Activated CD4-positive, alpha-beta T cell treated with anti-CD3 and anti-CD28 coated beads, Interleukin-2, amount 50 U/mL, for 48 hours (primary cell): Measurements from ENCODE around the gene GMPR.

ENCODE experiments used
- DNase-seq, 2 experiments: peaks; one replicate each; pipeline ENCODE4 v3.0.0-alpha.2; 2020

Gene GMPR

DNA sequence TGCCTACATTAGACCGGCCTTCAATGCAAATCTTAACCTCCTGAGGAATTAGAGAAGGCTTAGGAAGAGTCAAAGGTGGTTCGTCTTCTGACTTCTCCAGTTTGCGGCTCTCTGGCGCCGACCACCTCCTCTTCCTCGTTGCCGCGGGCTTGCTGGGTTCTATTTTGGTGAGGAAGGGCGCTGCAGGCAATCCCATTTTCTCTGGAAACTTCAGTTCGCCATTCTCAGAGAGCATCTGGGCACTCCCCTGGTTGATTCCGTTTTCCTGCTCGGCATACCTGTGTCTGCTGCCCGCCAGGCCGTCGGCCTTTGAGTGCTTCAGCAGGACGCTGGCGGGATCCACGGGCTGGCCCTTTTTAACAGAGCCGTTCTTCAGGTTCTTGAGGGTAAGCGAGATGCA is 67.9 kb downstream of the GMPR start:
- no peak for DNase-seq

DNA sequence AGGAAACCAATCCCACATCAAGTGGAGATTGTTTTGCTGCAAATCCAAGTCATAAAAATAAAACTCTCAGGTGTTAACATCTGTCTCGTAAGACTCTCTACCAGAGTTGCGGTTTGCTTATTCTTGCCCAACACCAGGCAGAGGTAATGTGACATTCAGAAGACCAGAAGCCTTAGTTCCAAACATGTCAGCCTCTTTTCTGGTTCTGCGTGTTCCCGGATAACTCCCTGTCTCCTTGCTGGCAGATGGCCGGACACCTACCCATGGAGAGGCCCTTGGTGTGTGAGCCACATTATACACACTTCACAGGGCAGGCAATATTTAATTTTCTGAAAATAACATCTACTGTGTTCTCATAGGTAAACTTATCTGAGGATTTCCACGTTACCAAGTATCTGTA is 73.4 kb downstream of the GMPR start:
- DNase-seq = no peak

DNA sequence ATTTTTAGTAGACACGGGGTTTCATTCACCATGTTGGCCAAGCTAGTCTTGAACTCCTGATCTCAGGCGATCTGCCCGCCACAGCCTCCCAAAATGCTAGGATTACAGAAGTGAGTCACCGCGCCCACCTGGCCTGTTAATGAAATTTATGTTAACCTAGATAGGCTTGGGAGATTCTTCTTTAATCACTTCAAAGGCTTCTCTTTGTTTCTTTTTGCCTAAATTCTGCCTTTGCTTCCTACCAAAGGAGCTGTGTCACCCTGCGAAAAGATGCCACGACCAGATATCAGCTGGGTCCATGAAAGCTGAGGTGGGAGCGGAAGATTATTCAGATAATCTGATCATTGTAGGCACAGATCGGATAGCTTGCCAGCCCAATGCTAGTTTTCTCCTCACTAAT is 75.3 kb downstream of the GMPR start:
- no peak for DNase-seq

DNA sequence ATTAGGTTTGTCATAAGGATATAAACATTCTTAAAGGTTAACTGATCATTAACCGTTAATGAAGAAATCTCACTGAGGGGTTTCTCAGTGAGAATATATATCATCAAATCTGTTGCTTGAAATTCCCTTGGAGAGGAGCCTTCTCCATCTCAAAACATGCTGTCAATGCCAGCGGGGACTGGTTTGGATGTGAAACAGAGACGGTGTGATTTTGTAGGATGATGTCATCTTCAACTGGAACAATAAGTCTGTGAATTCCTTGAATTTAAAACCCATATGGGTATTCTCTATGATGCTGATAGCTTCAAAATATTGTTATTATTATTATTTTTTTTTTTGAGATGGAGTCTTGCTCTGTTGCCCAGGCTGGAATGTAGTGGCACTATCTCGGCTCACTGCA is 75.9 kb downstream of the GMPR start:
- DNase-seq = no peak

DNA sequence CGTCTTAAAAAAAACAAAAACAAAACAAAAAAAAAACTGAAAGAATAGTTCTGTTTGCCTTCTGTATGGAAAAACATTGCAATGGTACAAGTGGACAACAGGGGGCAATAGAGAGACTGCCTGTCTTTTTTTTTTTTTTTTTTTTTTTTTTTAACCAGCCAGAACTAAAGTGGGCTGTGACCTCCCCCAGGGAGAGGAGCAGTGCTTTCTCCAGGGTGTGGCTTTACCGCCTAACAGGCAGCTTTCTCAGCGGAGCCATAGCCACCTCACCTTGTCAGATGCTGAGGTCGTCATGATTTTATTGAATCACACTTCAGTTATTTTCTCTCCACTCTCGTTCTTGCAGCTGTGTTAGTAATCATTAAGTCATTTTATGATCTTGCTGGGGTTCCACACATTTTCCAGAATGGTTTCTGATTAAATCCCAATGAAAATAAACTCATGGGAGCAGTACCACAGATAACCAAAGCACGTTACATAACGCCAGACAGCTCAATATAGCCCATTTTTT is 78.4 kb downstream of the GMPR start:
- DNase-seq = peak in 1 of 2 experiments; percentile 27

DNA sequence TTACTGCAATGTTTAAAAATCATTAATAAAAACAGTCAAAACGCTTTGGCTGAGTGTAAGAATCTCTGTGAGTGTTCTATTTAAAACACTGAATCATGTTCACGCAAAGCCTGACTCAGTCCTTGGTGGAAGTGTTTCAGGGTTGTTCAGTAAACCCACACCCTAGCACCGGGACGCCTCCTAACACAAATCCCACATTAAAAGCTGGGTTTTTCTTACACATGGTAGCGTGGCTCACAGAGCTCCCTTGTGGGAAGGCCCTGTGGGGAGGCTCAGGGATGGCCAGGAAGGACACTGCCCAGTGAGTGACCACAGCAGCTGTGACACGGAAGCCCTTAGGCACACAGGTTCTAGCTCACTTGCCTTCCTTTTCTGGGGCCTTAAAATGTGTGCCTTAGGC is 80.2 kb downstream of the GMPR start:
- peak; percentile 42 to 53 for DNase-seq

DNA sequence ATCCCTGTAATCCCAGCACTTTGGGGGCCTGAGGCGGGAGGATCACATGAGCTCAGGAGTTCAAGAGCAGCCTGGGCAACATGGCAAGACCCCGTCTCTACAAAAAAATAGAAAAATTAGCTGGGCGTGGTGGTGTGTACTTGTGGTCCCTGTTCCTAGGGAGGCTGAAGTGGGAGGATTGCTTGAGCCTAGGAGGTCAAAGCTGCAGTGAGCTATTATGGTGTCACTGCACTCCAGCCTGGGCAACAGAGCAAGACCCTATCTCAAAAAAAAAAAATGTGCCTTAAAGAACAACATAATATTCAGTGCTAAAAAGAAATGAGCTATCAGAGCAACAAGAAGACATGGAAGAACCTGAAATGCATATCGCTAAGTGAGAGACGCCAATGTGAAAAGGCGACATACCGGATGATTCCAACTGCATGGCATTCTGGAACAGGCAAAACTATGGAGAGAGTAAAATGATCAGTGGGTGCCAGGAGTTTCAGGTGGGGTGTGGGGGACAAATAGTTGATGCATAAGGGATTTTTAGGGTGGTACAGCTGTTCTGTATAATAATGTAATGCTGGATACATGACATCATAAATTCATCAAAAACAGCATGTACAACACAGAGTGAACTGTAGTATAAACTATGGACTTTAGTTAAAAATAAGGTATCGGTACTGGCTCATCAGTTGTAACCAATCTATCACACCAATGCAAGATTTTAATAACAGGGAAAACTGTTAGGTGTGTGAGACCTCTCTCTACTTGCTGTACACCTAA is 80.8 kb downstream of the GMPR start:
- DNase-seq = no peak

DNA sequence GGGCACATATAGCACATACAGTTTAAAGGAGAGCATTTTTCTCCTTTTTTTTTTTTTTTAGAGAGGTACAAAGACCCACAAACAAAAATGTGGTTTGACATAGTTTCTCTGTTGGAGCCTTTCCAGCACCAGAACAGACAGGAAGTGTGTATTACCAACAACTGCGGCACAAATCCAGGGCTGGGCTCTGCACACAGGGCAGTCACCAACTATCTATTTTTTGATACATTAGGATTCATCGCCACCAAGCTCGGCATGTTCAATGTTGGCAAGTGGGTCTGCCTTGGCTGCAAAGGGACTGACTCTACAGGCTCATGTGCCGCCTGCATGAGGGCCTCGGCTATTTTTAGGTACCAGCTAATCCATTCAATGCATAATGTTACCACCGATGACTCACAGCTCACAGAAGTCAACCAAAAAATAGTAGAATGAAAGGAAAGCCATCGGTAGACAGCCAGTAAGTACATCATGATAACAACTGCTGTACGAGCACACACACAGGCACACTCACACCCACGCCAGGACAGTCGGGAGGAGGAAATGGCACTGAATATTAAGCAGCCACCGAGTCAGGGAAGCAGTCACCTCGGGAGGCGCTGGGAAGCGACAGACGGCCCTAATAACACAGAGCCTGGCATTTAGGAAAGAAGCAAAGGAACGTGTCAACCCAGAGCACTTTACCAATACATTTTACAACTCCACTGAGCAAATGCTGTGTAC is 81.6 kb downstream of the GMPR start:
- DNase-seq = peak; percentile 59 to 68

DNA sequence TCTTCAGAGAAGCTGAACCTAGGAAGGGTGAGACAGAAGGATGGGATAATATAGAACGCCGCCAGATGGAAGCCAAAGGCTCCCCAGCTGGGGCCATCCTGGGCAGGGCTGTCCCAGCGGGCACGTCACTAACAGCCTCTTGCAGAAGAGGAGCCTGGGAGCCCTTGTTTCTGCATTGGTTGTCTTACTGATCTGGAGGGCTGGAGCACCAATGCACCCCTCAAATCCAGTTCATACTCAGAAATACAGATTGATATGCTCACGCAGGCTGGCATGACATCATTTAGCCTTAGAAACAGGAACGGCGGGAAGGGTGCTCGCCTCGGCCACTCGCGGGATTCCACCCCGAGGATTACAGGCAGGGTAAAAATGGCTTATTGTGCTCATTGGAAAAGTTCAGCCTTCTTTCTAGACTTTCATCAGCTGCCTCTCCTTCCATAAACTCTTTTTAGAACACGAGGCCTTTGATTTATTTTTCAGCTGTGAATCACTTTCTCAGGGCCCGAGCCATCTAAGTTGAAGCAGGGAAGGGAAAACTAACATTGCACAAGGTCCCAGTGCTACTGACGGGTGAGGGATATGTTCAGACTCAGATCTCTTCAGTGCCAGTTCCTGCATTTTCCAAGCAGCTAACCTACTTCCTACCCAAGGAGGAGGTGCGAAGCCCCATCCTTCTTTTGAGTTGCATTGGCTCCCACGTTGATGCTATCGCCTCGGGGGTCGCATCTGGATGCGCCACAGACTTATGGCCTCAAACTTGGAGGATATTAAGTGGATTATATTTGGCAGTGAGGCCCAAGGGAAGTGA is 82.3 kb downstream of the GMPR start:
- DNase-seq = no peak

DNA sequence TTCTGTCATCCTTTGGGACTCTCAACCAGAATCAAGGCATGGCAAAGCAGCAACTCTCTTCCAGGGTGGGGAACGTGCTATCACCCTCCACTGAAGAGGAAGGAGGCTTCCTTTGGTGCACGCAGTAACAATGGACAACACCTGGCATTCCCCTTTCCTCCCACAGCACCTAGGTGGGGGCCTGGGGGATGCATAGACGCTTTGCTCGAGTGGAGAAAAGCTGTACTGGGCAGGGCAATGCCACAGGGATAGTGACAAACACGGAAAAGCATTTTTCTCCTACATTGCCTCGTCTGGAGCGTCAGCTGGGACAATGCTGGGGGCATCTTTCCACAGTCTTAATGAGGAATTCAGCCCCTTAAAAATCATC is 82.9 kb downstream of the GMPR start:
- DNase-seq = no peak

DNA sequence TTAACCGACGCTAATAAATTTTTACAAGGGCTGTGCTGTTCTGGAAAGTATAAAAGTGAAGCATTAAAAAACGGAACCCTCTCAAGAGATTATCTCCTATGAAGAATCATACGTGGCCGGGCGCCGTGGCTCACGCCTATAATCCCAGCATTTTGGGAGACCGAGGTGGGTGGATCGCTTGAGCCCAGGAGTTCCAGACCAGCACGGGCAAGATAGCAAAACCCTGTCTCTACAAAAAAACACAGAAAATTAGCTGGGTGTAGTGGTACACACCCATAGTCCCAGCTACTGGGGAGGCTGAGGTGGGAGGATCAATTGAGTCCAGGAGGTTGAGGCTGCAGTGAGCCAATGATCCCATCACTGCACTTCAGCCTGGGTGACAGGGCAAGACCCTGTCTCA is 83.4 kb downstream of the GMPR start:
- no peak for DNase-seq

DNA sequence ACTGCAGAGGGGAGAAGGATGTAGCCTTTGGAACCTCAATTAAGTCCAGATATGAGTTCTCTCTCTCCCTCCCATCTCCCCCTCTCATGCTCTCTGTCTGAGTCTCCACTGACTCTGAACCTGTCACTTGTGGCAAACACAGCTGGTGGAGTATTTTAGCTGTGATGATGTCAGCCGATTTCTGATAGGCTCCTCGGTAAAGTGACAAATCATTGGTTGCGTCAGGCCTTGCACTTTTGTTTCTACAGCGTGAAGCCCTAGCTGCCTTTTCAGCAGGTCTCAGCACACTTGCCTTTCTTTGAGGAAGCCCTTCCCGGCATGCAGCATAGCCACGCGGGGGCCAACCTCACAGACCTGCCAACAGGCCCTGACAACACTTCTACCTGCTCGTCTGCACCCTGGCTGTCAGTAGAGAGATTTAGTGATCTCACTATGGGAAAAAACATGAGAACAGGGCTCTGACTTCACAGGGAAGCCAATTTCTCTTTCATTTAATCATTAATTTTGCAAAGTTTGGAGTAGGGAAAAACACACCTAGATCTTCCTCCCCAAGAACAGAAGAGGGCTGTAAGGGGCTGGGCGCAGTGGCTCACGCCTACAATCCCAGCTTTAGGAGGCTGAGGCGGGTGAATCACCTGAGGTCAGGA is 84.4 kb downstream of the GMPR start:
- peak; percentile 72 to 78 for DNase-seq

DNA sequence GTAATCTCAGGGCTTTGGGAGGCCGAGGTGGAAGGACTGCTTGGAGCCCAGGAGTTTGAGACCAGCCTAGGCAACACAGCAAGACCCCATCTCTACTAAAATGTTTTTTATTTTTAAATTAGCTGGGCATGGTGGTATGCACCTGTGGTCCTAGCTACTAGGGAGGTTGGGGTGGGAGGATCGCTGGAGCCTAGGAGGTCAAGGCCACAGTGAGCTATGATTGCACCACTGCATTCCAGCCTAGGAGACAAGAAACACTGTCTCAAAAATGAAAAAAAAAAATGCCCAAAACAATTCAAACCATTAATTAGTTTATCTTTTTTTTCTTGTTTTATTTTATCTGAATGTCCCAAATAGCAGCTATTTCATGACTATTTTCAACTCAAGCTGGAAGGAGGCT is 85.8 kb downstream of the GMPR start:
- DNase-seq = no peak

DNA sequence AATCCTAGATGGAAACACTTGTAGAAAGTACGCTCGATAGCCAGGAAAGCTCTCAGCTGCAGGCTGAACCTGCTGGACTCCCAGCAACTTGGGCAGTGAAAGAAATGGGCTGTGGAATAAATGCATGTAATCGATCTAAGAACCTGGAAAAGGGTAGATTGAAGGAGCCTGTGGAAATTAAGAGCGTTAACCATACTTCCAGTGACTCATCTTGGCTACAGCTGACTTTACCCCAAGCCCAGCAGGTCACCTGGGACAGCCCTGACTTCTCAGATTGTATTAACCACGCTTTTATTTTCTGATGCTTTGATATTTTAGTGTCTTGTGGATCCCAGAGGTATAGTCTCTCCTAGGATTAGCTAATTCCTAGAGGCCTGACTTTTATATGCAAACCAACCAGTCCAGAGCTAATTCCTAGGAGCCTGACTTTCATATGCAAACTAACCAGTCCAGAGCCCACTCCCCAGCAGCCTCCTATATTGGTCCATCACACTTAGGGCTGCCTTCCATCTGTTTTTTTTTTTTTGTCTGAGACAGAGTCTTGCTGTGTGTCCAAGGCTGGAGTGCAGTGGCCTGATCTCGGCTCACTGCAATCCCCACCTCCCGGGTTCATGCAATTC is 86.3 kb downstream of the GMPR start:
- no peak for DNase-seq

DNA sequence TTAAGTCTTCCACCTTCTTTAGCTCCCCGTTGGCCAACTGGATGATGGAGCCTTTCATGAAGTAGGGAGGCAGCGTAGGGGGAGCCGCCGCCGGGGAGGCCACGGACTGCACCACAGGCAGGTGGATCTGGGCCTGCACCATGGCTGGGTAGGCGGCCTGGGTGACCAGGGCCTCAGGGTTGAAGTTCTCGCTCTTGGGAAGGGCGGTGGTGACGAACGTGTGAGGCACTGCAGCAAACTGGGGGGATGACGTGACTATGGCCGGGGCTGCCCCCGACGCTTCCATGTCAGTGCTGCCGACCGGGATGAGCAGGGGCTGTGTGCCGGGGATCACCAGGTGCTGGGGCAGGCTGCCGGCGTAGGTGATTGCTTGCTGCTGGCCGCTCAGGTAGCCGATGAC is 88.1 kb downstream of the GMPR start:
- no peak for DNase-seq

DNA sequence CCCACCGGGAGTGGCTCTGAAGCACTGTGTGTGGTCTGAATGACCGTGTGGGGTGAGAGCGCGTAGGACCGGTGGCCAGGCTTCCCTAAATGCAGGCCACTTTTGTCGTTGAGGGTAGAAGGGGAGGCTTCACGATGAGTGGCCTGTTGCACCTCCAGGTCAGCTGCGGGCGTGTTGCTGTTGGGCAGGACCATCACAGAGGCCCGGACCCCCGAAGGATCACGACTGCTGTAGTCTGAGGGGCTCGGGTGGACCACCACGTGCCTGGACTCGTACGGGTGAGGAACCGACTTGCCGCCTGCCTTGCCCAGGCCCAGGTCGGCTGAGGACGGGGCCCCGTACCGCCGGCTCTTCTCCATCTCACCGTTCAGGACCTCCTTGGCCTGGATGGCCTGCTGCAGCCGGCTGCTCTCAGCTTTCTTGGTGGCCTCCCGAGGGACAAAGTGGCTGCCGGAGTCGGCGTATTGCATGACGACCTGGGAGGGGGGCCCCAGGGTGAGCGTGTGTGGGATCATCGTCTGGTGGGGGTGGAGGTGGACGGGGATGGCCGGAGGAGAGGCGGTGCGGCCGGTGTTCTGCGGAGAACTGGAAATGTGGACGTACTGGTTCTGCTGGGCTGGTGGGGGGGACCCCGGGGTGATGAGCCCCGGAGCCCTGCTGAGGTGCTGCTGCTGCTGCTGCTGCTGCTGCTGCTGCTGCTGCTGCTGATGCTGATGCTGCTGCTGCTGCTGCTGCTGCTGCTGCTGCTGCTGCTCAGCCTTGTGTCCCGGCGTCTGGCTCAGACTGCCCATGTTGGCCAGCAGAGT is 88.8 kb downstream of the GMPR start:
- no peak for DNase-seq

DNA sequence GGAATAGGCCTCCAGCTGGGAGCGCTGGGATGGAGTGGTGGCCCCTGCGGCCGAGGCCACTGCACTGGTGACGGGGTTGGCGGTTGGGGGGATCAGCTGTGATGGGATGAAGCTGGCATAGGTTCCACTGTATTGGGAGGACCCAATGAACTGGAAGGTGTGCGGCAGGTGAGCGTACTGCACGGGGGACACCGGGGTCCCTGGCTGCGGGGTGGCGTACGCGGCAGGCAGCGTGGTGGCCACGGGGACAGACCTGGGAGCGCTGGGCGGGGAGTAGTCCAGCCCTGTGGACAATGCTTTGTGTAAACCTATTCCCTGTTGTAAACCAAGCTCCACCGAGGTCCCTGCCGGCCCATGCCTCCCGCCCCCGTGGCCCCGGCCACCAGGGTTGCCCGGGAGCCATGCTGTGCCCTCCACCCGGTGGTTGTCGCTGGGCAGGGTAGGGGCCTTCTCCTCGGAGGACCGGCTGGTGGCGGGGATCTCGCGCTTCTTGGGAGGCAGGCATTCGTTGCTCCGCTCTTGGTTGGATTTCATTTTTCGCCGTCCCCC is 89.5 kb downstream of the GMPR start:
- no peak for DNase-seq

DNA sequence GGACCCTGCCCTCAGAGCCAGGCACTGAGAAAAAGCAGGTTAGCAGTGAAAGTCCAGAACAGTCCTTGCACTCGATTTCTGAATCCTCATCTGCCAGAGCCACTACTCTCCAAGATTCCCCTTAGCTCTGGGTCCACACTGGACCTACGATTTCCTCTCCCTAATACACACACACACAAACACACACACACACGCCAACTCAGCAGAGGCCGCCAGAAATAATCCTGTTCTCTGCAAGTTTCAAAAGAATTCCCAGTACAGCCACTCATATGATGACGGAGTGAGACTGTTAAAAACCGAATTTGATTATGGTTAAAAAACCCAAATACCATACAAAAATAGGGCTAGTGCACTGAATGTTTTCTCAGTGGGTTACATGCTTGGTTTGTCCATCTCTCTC is 90.8 kb downstream of the GMPR start:
- DNase-seq = no peak

DNA sequence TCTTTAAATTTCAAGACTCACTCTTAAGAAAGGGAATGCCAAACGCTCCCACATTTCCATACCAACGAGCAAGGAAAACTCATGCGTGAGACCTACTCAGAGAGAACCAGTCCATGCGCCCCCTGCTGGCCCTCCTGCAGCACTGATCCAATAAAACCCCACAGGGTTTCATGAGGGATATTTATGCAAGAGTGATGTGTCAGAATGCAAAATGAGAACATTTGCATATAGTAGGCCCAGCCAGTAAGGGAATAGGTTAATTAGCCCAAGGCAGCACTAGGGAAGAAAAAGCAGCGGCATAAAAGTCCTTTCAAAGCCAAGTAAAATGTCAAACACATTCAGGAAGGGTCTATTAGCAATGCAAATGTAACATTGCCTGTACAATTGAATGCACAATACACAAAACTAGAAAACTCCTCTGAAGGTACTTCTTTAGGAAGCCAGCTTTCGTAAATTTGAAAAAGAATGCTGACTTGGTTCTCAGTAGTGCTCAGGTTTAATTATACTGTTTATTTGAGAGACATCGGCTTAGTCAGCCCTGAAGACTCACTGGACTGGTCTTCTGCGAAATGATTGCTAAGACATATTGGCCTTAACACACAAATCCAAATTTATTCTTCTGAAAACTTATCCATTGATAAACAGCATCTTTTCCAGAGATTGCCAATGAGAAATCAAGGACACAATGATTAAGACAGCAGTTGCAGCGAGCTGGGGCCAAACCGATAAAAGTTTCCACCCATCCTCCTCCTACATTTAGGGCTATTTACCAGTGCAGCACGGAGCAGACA is 93.2 kb downstream of the GMPR start:
- DNase-seq = peak; percentile 69 to 72

DNA sequence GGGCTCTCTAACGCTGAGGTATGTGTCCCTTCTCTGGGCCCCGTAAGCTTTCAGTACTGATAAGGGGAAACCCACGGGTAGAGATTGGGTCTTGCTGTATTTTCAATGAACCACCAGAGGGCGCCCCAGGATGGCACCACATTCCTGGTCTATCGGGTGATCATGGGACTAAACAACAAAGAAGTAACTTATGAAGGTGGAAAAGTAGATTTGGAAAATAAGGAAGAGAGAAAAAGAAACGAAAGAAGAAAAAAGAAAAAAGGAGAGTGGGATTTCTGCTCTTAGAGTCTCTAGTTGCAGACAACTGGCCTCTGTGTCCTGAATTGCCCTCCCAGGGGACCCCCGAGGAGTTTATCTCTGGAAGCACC is 93.8 kb downstream of the GMPR start:
- DNase-seq = peak; percentile 85 to 88

DNA sequence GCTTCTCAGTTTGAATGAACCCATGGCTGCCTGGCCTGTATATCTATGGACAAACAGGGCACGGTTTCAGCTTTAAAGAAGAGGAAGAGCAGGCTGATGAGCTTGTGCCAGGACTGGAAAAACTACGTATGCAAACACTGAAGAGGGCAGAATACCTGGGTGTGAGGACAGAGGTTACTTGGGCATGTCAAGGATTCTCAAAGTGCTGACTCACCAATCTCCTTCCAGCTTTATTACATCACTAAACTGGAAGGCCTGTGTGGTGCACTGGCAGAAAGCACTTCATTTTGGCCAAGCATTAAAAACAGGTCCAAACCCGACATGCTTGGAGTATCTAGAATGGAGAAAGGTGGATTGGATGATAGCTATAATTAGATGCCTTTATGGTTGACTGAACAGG is 95.2 kb downstream of the GMPR start:
- DNase-seq = no peak
